Measurements from ENCODE around the gene DTNBP1.

The DTNBP1 gene

DNA sequence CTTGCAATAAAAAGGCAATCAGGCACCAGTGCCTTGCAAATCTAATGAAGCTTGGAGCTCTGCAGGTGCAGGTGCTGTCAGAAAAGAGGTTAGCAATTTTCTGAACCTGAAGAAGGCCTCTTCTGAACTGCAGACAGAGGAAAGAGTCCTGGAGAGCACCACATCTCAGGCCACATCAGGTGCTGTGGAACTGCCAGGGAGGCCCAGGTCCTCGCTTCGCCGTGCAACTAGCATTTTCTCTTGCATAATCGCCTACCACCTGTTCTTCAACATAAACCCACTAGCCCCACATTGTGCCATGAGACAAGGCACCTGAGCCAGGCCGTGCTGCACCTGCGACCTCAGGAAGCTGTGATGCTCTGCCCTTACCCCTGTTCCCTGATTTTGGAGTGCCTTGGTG lies 187.6 kb downstream of the DTNBP1 start:
- DNase-seq (ENCODE audit: low read depth): no peak
- no peak overlapping the region for H3K4me3 ChIP-seq (ENCODE audit: low read length)
- TF ChIP-seq, protein P1, sequence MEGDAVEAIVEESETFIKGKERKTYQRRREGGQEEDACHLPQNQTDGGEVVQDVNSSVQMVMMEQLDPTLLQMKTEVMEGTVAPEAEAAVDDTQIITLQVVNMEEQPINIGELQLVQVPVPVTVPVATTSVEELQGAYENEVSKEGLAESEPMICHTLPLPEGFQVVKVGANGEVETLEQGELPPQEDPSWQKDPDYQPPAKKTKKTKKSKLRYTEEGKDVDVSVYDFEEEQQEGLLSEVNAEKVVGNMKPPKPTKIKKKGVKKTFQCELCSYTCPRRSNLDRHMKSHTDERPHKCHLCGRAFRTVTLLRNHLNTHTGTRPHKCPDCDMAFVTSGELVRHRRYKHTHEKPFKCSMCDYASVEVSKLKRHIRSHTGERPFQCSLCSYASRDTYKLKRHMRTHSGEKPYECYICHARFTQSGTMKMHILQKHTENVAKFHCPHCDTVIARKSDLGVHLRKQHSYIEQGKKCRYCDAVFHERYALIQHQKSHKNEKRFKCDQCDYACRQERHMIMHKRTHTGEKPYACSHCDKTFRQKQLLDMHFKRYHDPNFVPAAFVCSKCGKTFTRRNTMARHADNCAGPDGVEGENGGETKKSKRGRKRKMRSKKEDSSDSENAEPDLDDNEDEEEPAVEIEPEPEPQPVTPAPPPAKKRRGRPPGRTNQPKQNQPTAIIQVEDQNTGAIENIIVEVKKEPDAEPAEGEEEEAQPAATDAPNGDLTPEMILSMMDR (conservative IDR thresholded peaks at IDR 0.05; ENCODE audit: low read depth, low read length): no peak

DNA sequence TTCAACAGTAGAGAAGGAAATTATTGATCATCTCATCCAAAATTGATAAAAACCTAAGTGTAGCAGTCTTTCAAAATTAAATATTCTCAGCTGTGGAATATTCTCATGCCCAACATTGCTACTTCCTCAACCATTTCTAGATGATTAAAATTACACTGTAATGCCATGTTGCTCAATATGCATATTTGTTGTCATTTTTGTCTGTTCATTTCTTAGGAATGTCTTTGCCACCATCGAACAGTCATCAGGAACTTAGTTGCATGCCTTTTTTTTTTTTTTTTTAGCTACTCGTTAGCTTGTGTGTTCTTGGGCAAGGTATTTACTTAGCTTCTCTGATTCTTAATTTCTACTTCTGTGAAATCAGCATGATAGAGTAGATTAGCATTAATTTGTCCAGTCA lies 188.6 kb downstream of the DTNBP1 start:
- TF ChIP-seq, protein P1 (conservative IDR thresholded peaks at IDR 0.05; ENCODE audit: low read depth, low read length): no peak
- H3K4me3 ChIP-seq (ENCODE audit: low read length): no peak overlapping the region
- no peak for DNase-seq (ENCODE audit: low read depth)

DNA sequence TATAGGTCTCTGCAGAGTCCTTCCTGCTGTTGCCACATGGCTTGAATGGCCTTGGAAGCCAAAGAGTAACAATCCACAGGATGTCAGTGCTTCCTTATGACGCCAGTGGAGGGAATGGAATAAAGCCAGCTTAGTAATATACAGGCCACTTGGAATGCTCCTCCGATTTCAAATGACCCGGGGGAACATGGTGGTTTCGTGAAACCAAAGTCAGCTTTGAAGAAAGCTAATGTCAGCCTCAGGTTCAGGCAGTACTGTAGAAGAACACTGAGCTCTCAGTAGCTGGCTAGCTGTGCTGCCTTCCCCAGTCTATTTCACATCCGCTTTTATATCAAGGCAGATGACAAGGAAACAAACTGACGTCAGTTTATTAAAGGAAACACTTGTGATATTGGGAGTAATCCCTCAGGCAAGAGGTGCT lies 189.1 kb downstream of the DTNBP1 start:
- no peak overlapping the region for H3K4me3 ChIP-seq (ENCODE audit: low read length)
- TF ChIP-seq, protein P1 (conservative IDR thresholded peaks at IDR 0.05; ENCODE audit: low read depth, low read length): no peak
- DNase-seq (ENCODE audit: low read depth): no peak

DNA sequence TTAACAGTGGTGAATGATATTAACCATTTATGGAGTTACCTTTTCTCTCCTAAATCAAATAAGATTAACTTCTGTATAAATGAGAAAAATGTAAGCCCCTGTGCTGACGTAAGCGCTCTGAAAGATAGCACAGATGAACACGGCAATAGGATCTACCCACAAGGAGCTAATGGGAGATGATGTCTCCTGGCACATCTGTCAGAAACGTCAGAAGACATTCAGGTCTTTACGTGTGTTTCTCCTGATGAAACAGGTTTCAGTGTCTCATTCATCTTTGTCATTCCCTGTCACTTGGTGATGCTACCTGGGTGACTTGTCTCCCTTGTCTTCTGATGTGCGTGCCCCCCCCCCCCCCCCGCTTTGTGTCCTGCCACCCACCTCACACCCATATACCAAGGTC lies 189.7 kb downstream of the DTNBP1 start:
- H3K4me3 ChIP-seq (ENCODE audit: low read length): no peak overlapping the region
- no peak for DNase-seq (ENCODE audit: low read depth)
- TF ChIP-seq, protein P1 (conservative IDR thresholded peaks at IDR 0.05; ENCODE audit: low read depth, low read length): no peak

Data from retinal pigment epithelial cell (primary cell).